Activated naive CD4-positive, alpha-beta T cell treated with anti-CD3 and anti-CD28 coated beads for 36 hours (primary cell): ENCODE results near the gene EFNB2. TPM values are rescaled to one million over a fixed set of nuclear protein-coding genes. Genes with fewer than 3 reads are reported as not detected.

Experiments
- CTCF ChIA-PET: fragments of 350-600 bp; sonication (Branson Sonifier 250); formaldehyde crosslinking; loops from one replicate; lab custom pipeline; 2021; ENCODE audit warnings: antibody characterized with exemption; lab: Charles Lee
- DNase-seq: peaks from one replicate; pipeline ENCODE4 v3.0.0-alpha.2; 2020
- H3K27ac Mint-ChIP-seq: one replicate; pipeline ENCODE4 v1.8.0; 2021; ENCODE audit warnings: mild to moderate bottlenecking, mixed read lengths
- H3K27me3 Mint-ChIP-seq: one replicate; pipeline ENCODE4 v1.8.0; 2021; ENCODE audit warnings: low read depth, mixed read lengths
- H3K36me3 Mint-ChIP-seq: one replicate; pipeline ENCODE4 v1.8.0; 2021; ENCODE audit warnings: low read depth, mixed read lengths
- H3K4me1 Mint-ChIP-seq: one replicate; pipeline ENCODE4 v1.8.0; 2021; ENCODE audit warnings: low read depth, mixed read lengths
- H3K4me3 Mint-ChIP-seq: one replicate; pipeline ENCODE4 v1.8.0; 2021; ENCODE audit warnings: mild to moderate bottlenecking, moderate library complexity, mixed read lengths
- H3K9me3 Mint-ChIP-seq: one replicate; pipeline ENCODE4 v1.8.0; 2021; ENCODE audit warnings: mixed read lengths
- intact Hi-C: fragments of 100-400 bp; cut with micrococcal nuclease; formaldehyde crosslinking; loops from one replicate; pipeline ENCODE4 v1.15.1; 2023
- total RNA-seq, 2 experiments: library from RNA; stranded (reverse); gene quantifications; one replicate each; pipeline ENCODE4 v1.2.3, GENCODE V29; 2021

EFNB2 gene
- total RNA-seq, 2 experiments from 2014 or later = 0.07 to 0.12 TPM

DNA sequence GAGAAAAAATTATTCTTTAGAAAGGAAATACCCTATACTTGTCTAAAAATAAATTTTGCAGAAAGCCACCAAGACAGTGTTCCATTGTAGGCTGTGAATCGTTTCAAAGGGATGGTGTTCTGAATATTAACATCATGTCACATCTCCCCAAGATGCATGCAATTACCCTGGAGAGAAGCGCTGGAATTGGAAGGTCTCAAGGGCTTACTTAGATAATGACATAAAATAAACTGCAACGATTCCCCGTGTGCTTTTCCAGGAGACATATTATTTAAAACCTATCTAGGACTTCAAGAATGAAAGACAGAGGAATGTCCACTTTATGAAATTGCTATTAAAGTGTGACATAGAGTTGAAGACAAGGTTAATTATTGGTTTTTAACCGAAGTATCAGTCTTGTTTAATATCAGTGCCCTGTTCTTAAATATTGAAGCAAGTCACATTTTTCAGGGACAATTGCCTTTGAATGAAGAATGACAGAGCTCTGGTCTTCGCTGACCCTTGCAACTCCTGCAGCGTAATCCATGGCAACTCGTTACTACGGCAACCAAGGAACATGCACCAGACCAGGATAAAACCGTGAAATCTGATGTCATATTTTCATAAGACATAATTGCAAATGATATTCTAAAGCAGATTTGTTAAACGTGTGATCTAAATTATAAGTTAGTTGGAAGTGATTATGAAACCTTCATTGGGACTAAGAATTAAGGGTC, 91.7 kb downstream of the EFNB2 start:
- intact Hi-C loops = no loop called here
- CTCF ChIA-PET = no interaction called here
- no peaks in the 10 kb centered on the region for H3K9me3 Mint-ChIP-seq
- H3K27me3 Mint-ChIP-seq = peaks cover 29% of the 10 kb centered on the region
- H3K27ac Mint-ChIP-seq = no peak overlapping the region
- no peaks in the 10 kb centered on the region for H3K4me1 Mint-ChIP-seq
- no peak overlapping the region for H3K4me3 Mint-ChIP-seq
- H3K36me3 Mint-ChIP-seq = no peaks in the 10 kb centered on the region
- no peak for DNase-seq

DNA sequence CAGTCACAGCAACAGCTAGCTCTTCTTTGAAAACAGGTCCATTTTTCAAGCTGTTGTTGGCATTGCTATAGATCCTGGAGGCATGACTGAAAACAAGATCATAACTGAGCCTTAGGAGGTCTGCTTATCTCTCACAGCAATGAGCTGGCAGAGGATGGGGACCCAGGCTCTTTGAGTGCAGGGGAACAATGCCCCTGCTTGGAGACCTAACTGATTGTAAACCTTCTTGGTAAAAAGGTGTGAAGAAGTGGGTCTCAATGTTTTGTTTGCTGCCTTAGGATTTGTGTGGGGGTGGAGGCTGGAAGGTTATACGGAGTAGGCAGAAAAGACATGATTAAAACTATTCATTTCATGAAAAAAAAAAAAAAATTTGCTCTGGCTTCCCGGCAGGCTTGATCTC, 94.6 kb downstream of the EFNB2 start:
- H3K9me3 Mint-ChIP-seq = no peaks in the 10 kb centered on the region
- H3K4me1 Mint-ChIP-seq = no peaks in the 10 kb centered on the region
- DNase-seq = no peak
- CTCF ChIA-PET = no interaction called here
- no peak overlapping the region for H3K27ac Mint-ChIP-seq
- H3K27me3 Mint-ChIP-seq = peaks cover 11% of the 10 kb centered on the region
- intact Hi-C loops = no loop called here
- no peak overlapping the region for H3K4me3 Mint-ChIP-seq
- H3K36me3 Mint-ChIP-seq = no peaks in the 10 kb centered on the region

Other genes starting within 250 kb of the EFNB2 start
- 10 to 100 TPM; 82.3 to 86.6 TPM for gene ARGLU1, start 32.5 kb upstream of the EFNB2 start, total RNA-seq